CD4-positive, alpha-beta T cell (primary cell): ENCODE data around the gene BCL2L2. TPM values are rescaled to one million over a fixed set of nuclear protein-coding genes. Genes with fewer than 3 reads are reported as not detected.

Source experiments
- ATAC-seq: fragments of 200-7000 bp; cut with Tn5 transposase; one replicate; pipeline ENCODE4 v1.10.0; 2022; ENCODE audit warnings: mild to moderate bottlenecking; ENCODE audit not compliant: poor library complexity
- CTCF ChIA-PET: fragments of 350-600 bp; sonication (Branson Sonifier 250); formaldehyde crosslinking; loops from one replicate; lab custom pipeline; 2021; ENCODE audit warnings: antibody characterized with exemption, inconsistent platforms; lab: Charles Lee
- POLR2A ChIA-PET: fragments of 350-600 bp; sonication (Branson Sonifier 250); formaldehyde crosslinking; loops from one replicate; lab custom pipeline; 2021; ENCODE audit warnings: antibody characterized with exemption, inconsistent platforms; lab: Charles Lee
- DNase-seq, 14 experiments: peaks; one replicate each; pipeline ENCODE4 v3.0.0-alpha.2; 2013 to 2020; ENCODE audit warnings: mixed read lengths in 2 of 14
- H3K27ac ChIP-seq, 2 donors: one replicate each; pipeline versions ENCODE4 v1.5.1 to v1.7.0; 2013; ENCODE audit warnings: low read length in 2 of 2, low read depth in 1 of 2, mild to moderate bottlenecking in 1 of 2
- H3K27me3 ChIP-seq, 2 experiments: 1 replicate in 1 of 2; 2 replicates in 1 of 2; pipeline versions ENCODE4 v1.6.1 to v1.7.0; 2013; ENCODE audit warnings: low read length in 2 of 2, control low read depth in 1 of 2, mild to moderate bottlenecking in 1 of 2, moderate library complexity in 1 of 2; ENCODE audit not compliant: insufficient read depth in 2 of 2, control insufficient read depth in 1 of 2
- H3K36me3 ChIP-seq: one replicate; pipeline ENCODE4 v1.6.1; 2013; ENCODE audit warnings: low read length, control low read depth; ENCODE audit not compliant: insufficient read depth
- H3K4me1 ChIP-seq: one replicate; pipeline ENCODE4 v1.6.1; 2013; ENCODE audit warnings: low read length, control low read depth; ENCODE audit not compliant: insufficient read depth
- H3K4me3 ChIP-seq: one replicate; pipeline ENCODE4 v1.5.1; 2013; ENCODE audit warnings: mild to moderate bottlenecking, low read length, moderate library complexity
- H3K9me3 ChIP-seq, 2 experiments: 1 replicate in 1 of 2; 2 replicates in 1 of 2; pipeline versions ENCODE4 v1.6.1 to v1.7.0; 2013; ENCODE audit warnings: low read length in 2 of 2, mild to moderate bottlenecking in 2 of 2, control low read depth in 1 of 2, moderate library complexity in 1 of 2; ENCODE audit not compliant: control insufficient read depth in 1 of 2, insufficient read depth in 1 of 2
- H3K27ac Mint-ChIP-seq: one replicate; pipeline ENCODE4 v1.8.0; 2020; ENCODE audit warnings: mixed read lengths
- H3K27me3 Mint-ChIP-seq: one replicate; pipeline ENCODE4 v1.8.0; 2021; ENCODE audit warnings: mixed read lengths
- H3K36me3 Mint-ChIP-seq: one replicate; pipeline ENCODE4 v1.8.0; 2021; ENCODE audit warnings: low read depth, mixed read lengths
- H3K4me1 Mint-ChIP-seq: one replicate; pipeline ENCODE4 v1.8.0; 2021; ENCODE audit warnings: low read depth, mixed read lengths
- H3K4me3 Mint-ChIP-seq: one replicate; pipeline ENCODE4 v1.8.0; 2020; ENCODE audit warnings: mild to moderate bottlenecking, mixed read lengths
- H3K9me3 Mint-ChIP-seq: one replicate; pipeline ENCODE4 v1.8.0; 2020; ENCODE audit warnings: mixed read lengths
- CTCF ChIP-seq: fragments of 200-600 bp; IDR thresholded peaks from one replicate; pipeline ENCODE4 v1.8.0; 2022; ENCODE audit warnings: antibody characterized with exemption, mild to moderate bottlenecking
- intact Hi-C, 2 experiments: fragments of 100-400 bp; cut with DNase I in 1 of 2; cut with micrococcal nuclease in 1 of 2; formaldehyde crosslinking; loops; one replicate each; pipeline versions ENCODE4 v1.15.1 to v1.9.0; 2023 to 2025; cut with DNase I, micrococcal nuclease
- total RNA-seq, 174 experiments: library from RNA in 2 of 174; stranded (reverse) in 2 of 174; gene quantifications; one replicate each; pipeline ENCODE4 v1.2.3 and lab custom pipeline; 2021 to 2026

The BCL2L2 gene
- total RNA-seq, 2 experiments from 2014 or later, result 2.3 to 3.7 TPM

DNA sequence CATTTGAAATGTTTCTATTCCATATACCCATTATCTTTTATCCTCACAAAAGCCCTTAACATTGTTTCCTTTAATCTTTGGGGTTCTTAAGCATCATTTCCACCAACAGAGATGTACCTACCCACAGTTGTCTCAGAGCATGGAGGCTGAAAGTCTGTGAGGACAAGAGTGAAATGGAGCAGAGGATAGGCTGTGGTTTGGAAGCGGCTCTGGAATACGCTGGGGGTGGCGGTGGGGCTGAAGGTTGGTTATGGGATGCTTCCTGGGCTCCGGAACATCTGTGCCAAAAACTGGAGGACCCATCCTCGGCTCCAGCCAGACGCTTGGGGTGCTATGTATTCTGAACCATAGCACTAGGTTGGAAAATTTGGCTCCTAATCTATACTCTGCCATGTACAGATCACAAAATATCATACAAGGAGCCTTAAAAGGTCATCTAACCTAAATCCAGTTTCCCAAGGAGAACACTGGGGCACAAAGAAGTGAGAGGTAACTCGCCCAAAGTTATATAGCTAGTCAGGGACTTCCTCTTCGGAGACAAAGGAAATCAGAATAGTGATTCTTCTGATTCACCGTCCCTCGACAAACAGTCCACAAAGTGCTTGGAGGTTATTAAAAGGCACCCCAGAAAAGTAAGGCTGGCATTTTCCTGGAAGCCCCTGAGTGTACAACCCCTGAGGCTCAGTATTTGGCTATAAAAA is 6.5 kb upstream of the BCL2L2 start:
- Histone ChIP-seq H3K4me1 (peaks cover 32% of the 10 kb centered on the region), H3K27ac (peak overlapping the region; percentile 86 to 97), H3K4me3 (peak overlapping the region; percentile 74), H3K9me3 (no peaks in the 10 kb centered on the region), H3K36me3 (peaks cover 14% of the 10 kb centered on the region), H3K27me3 (no peaks in the 10 kb centered on the region)
- no peak for TF ChIP-seq CTCF
- peak overlapping the region; percentile 96 for H3K4me3 Mint-ChIP-seq
- DNase-seq (no peak), ATAC-seq (no peak)
- peaks cover 5% of the 10 kb centered on the region for H3K27me3 Mint-ChIP-seq
- CTCF ChIA-PET, result interaction anchor here (0.6 to 4.4 kb wide), 18 partner anchors 10 to 1783 kb away, joined by 3 to 66 read pairs (median 4); partner anchors contain the start of genes HOMEZ and PABPN1
- no peaks in the 10 kb centered on the region for H3K9me3 Mint-ChIP-seq
- peaks cover 44% of the 10 kb centered on the region for H3K4me1 Mint-ChIP-seq
- H3K27ac Mint-ChIP-seq, result peak overlapping the region; percentile 97
- H3K36me3 Mint-ChIP-seq, result peaks cover 27% of the 10 kb centered on the region
- intact Hi-C loops, result loop anchor here (1.0 to 10.0 kb wide), 11 partner anchors 13 to 1145 kb away; partner anchors contain the start of genes DAD1 (in 1 of the 2), HAUS4 (in 1 of the 2), HOMEZ (in 1 of the 2) and PRMT5 (in 1 of the 2)
- POLR2A ChIA-PET, result interaction anchor here (1.0 to 10.5 kb wide), 8 partner anchors 7 to 205 kb away, joined by 3 to 455 read pairs (median 22); partner anchors contain the start of genes ACIN1, C14orf119, HOMEZ and NGDN

- peaks cover 14% of the 10 kb centered on the region for H3K36me3 ChIP-seq
- Mint-ChIP-seq H3K27me3 (peaks cover 8% of the 10 kb centered on the region), H3K9me3 (no peaks in the 10 kb centered on the region), H3K4me1 (peaks cover 39% of the 10 kb centered on the region), H3K4me3 (peak overlapping the region; percentile 96), H3K27ac (peak overlapping the region; percentile 97), H3K36me3 (peaks cover 27% of the 10 kb centered on the region)
- peaks cover 30% of the 10 kb centered on the region for H3K4me1 ChIP-seq
- no peak for TF ChIP-seq CTCF
- peak in 5 of 14 experiments; percentile 14 to 51 (median 29) for DNase-seq
- ATAC-seq, result no peak
- intact Hi-C loops, result loop anchor here (1.0 to 10.0 kb wide), 9 partner anchors 13 to 1144 kb away; partner anchors contain the start of genes DAD1 (in 1 of the 2), HAUS4 (in 1 of the 2), HOMEZ (in 1 of the 2) and SDR39U1 (in 1 of the 2)
- peak overlapping the region; percentile 74 for H3K4me3 ChIP-seq
- H3K9me3 ChIP-seq, result no peaks in the 10 kb centered on the region
- H3K27me3 ChIP-seq, result peaks cover 1 to 2% of the 10 kb centered on the region in 2 experiments
- ChIA-PET CTCF (interaction anchor here (0.5 to 4.4 kb wide), 15 partner anchors 9 to 232 kb away, joined by 3 to 66 read pairs (median 5); partner anchors contain the start of genes HOMEZ and PABPN1), POLR2A (interaction anchor here (0.7 to 10.5 kb wide), 12 partner anchors 8 to 280 kb away, joined by 3 to 455 read pairs (median 8); partner anchors contain the start of genes ACIN1, C14orf119, HOMEZ and NGDN)
- H3K27ac ChIP-seq, result peak overlapping the region; percentile 86 to 97
These were observed 5.9 kb upstream of the BCL2L2 start for GRCh38 chr14:23300687-23301223.
